HepG2 (cell line): ENCODE results near the gene CCNQ. TPM values are rescaled to one million over a fixed set of nuclear protein-coding genes. Genes with fewer than 3 reads are reported as not detected.

Experiments used
- AGO2 ChIP-seq: fragments of 200-400 bp; formaldehyde crosslinking; optimal IDR thresholded peaks from 2 replicates; pipeline ENCODE3; 2017; ENCODE audit warnings: mild to moderate bottlenecking, low read depth, low read length, moderate library complexity
- BRCA1 ChIP-seq: sonication (generic); formaldehyde crosslinking; IDR thresholded peaks from 2 replicates; pipeline ENCODE4 v1.4.0; 2020; ENCODE audit warnings: missing genetic modification reagents
- BRD4 ChIP-seq: sonication (generic); formaldehyde crosslinking; IDR thresholded peaks from 2 replicates; pipeline ENCODE4 v1.4.0; 2020; ENCODE audit warnings: missing genetic modification reagents
- MBNL3 ChIP-seq: fragments of 250-450 bp; sonication (Bioruptor Pico); conservative IDR thresholded peaks from 2 replicates; pipeline ENCODE4 v1.8.0; 2022; ENCODE audit warnings: mild to moderate bottlenecking, inconsistent platforms
- NFKB2 ChIP-seq: sonication (generic); formaldehyde crosslinking; IDR thresholded peaks from 2 replicates; pipeline ENCODE4 v1.4.0; 2020; ENCODE audit warnings: missing genetic modification reagents, borderline replicate concordance
- NFRKB ChIP-seq: fragments of 450-650 bp; IDR thresholded peaks from 2 replicates; pipeline ENCODE4 v1.6.1; 2017
- ZNF160 ChIP-seq: sonication (generic); formaldehyde crosslinking; IDR thresholded peaks from 2 replicates; pipeline ENCODE4 v1.8.0; 2022; ENCODE audit warnings: mild to moderate bottlenecking, inconsistent platforms, missing genetic modification reagents
- ZNF317 ChIP-seq: sonication (generic); formaldehyde crosslinking; IDR thresholded peaks from 2 replicates; pipeline ENCODE4 v1.5.0; 2020; ENCODE audit warnings: mild to moderate bottlenecking, missing genetic modification reagents
- ZNF335 ChIP-seq: sonication (generic); formaldehyde crosslinking; IDR thresholded peaks from 2 replicates; pipeline ENCODE4 v1.4.0; 2020; ENCODE audit warnings: missing genetic modification reagents
- ZNF484 ChIP-seq: sonication (generic); formaldehyde crosslinking; IDR thresholded peaks from 2 replicates; pipeline ENCODE4 v1.5.1; 2020; ENCODE audit warnings: mild to moderate bottlenecking, low read depth, missing genetic modification reagents, borderline replicate concordance
- ZNF549 ChIP-seq: sonication (generic); formaldehyde crosslinking; IDR thresholded peaks from 2 replicates; pipeline ENCODE4 v1.5.0; 2020; ENCODE audit warnings: missing genetic modification reagents
- ZSCAN30 ChIP-seq: sonication (generic); formaldehyde crosslinking; IDR thresholded peaks from 2 replicates; pipeline ENCODE4 v1.5.0; 2020; ENCODE audit warnings: mild to moderate bottlenecking, missing genetic modification reagents
- polyA plus RNA-seq, 8 experiments: library from polyadenylated mRNA; depleted of rRNA in 3 of 8; stranded (reverse) in 7 of 8; unstranded in 1 of 8; fragments of >200 nt; fragmentation: Illumina TruSeq in 4 of 8; extraction: Trizol in 4 of 8; gene quantifications; 2 replicates each; pipeline versions ENCODE4 v1.2.1 to v1.2.3, GENCODE V29; 2011 to 2016; ENCODE audit warnings: low read depth in 4 of 8, missing spikeins in 1 of 8, mixed read lengths in 1 of 8; ENCODE audit not compliant: insufficient read depth in 1 of 8
- total RNA-seq, 5 experiments: library from RNA; depleted of rRNA; stranded (reverse); fragments of >200 nt; fragmentation: Illumina TruSeq; extraction: Trizol; gene quantifications; 2 replicates each; pipeline ENCODE4 v1.2.3, GENCODE V29; 2016; ENCODE audit warnings: low read depth in 1 of 5
- TF ChIP-seq, protein P1 (sequence below): sonication (generic); formaldehyde crosslinking; IDR thresholded peaks from 2 replicates; pipeline ENCODE4 v1.4.0; 2020; ENCODE audit warnings: mild to moderate bottlenecking, missing genetic modification reagents
- TF ChIP-seq, protein P2 (sequence below), 2 experiments: fragments of 450-650 bp in 1 of 2; sonication (generic) in 1 of 2; formaldehyde crosslinking in 1 of 2; IDR thresholded peaks; 2 replicates each; pipeline versions ENCODE4 v1.6.1 to v1.8.0; 2016 to 2022; ENCODE audit warnings: antibody characterized with exemption in 1 of 2, mild to moderate bottlenecking in 1 of 2, missing genetic modification reagents in 1 of 2
- TF ChIP-seq, protein P3 (sequence below): sonication (generic); formaldehyde crosslinking; IDR thresholded peaks from 2 replicates; pipeline ENCODE4 v1.4.0; 2020; ENCODE audit warnings: missing genetic modification reagents, mild to moderate bottlenecking, borderline replicate concordance

The CCNQ gene
- total and polyA plus RNA-seq, 2 of the 13 experiments (the other 11 are each of a cell fraction or from before 2014, with no cell fraction given), result 15.0 to 25.5 TPM

DNA sequence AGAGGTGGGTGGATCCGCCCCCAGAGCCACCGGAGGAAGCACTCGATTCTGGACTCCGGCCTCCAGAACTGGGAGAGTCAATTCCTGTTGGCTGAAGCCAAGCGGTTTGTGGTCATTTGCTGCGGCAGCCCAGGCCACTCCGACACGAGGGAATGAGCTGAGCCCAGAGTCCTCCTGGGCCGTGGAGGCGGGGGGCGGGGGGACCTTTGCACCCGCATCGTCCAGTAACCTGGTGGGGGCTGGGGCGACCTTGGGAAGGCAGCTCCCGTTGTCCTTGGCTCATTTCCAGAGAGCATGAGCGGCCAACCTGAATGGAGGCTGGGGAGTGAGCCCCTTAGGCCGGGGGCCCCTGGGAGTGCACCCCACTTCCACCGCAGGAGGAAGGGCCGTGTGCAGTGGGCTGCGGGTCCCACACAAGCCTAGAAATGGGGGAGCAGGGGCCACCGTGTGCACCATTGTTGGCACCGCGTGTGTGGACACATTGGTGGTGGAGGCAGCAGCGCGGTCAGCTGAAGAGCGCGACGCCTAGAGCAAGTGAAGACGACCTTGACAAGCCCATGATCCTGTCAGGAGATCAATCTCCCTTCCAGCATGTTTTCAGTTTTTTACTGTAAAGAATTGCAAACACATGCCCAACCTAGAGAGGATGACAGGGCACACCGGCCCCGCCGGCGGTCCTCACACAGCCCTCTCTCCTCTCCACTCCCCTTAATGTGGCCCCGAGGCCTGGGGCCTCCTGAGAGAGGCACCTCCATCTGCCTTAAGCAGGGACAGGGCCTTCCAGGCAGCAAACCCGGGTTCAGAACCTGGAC is 28.1 kb upstream of the CCNQ start (continued):
- no peak for TF ChIP-seq MBNL3 (CRISPR knock-in tag)
- no peak for TF ChIP-seq ZNF317 (CRISPR knock-in tag)
- TF ChIP-seq ZNF549 (CRISPR knock-in tag), result no peak
- TF ChIP-seq, protein P1, sequence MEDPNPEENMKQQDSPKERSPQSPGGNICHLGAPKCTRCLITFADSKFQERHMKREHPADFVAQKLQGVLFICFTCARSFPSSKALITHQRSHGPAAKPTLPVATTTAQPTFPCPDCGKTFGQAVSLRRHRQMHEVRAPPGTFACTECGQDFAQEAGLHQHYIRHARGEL (CRISPR knock-in tag), result no peak
- TF ChIP-seq AGO2, result no peak
- TF ChIP-seq ZNF484 (CRISPR knock-in tag), result no peak
- TF ChIP-seq, protein P2, sequence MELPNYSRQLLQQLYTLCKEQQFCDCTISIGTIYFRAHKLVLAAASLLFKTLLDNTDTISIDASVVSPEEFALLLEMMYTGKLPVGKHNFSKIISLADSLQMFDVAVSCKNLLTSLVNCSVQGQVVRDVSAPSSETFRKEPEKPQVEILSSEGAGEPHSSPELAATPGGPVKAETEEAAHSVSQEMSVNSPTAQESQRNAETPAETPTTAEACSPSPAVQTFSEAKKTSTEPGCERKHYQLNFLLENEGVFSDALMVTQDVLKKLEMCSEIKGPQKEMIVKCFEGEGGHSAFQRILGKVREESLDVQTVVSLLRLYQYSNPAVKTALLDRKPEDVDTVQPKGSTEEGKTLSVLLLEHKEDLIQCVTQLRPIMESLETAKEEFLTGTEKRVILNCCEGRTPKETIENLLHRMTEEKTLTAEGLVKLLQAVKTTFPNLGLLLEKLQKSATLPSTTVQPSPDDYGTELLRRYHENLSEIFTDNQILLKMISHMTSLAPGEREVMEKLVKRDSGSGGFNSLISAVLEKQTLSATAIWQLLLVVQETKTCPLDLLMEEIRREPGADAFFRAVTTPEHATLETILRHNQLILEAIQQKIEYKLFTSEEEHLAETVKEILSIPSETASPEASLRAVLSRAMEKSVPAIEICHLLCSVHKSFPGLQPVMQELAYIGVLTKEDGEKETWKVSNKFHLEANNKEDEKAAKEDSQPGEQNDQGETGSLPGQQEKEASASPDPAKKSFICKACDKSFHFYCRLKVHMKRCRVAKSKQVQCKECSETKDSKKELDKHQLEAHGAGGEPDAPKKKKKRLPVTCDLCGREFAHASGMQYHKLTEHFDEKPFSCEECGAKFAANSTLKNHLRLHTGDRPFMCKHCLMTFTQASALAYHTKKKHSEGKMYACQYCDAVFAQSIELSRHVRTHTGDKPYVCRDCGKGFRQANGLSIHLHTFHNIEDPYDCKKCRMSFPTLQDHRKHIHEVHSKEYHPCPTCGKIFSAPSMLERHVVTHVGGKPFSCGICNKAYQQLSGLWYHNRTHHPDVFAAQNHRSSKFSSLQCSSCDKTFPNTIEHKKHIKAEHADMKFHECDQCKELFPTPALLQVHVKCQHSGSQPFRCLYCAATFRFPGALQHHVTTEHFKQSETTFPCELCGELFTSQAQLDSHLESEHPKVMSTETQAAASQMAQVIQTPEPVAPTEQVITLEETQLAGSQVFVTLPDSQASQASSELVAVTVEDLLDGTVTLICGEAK (IDR thresholded peaks at IDR 0.05), result no peak
- TF ChIP-seq, protein P2 (CRISPR knock-in tag; IDR thresholded peaks at IDR 0.05), result no peak; the same call in 1 of the 2 replicates
- TF ChIP-seq ZNF335 (CRISPR knock-in tag), result no peak
- no peak for TF ChIP-seq NFKB2
- TF ChIP-seq ZNF160 (CRISPR knock-in tag), result no peak
- TF ChIP-seq BRD4 (CRISPR knock-in tag), result 0 out of 2 replicates have a peak, but pooled peaks have one; percentile 29
- TF ChIP-seq, protein P3, sequence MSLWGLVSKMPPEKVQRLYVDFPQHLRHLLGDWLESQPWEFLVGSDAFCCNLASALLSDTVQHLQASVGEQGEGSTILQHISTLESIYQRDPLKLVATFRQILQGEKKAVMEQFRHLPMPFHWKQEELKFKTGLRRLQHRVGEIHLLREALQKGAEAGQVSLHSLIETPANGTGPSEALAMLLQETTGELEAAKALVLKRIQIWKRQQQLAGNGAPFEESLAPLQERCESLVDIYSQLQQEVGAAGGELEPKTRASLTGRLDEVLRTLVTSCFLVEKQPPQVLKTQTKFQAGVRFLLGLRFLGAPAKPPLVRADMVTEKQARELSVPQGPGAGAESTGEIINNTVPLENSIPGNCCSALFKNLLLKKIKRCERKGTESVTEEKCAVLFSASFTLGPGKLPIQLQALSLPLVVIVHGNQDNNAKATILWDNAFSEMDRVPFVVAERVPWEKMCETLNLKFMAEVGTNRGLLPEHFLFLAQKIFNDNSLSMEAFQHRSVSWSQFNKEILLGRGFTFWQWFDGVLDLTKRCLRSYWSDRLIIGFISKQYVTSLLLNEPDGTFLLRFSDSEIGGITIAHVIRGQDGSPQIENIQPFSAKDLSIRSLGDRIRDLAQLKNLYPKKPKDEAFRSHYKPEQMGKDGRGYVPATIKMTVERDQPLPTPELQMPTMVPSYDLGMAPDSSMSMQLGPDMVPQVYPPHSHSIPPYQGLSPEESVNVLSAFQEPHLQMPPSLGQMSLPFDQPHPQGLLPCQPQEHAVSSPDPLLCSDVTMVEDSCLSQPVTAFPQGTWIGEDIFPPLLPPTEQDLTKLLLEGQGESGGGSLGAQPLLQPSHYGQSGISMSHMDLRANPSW, result no peak
- no peak for TF ChIP-seq ZSCAN30 (CRISPR knock-in tag)
- TF ChIP-seq BRCA1 (CRISPR knock-in tag), result no peak
- TF ChIP-seq NFRKB, result no peak
